NCI-H2171 (cell line): ENCODE data around the gene YWHAH.

ENCODE experiments used
- DNase-seq: peaks from one replicate; lab custom pipeline; 2025; lab: John Stamatoyannopoulos, UW

YWHAH gene

DNA sequence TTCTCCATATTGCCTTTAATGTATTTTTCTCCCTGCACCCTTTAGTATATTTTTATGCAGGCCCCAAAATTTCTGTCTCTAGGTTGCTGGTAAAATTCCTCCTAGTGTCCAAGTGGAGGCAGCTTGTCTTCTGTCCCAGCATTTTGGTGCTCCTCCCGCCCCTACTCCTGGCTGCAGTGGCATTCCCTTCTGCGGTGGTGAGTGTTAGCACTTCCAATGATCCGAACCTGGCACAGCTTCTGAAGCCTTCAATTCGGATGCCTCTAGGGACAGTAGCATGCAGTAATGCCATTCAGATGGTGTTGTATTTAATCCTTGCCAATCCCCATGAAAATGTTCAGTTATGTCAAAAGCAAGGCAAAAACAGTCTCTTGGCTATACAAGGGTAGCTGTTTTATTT, 5.9 kb downstream of the YWHAH start:
- DNase-seq = no peak

DNA sequence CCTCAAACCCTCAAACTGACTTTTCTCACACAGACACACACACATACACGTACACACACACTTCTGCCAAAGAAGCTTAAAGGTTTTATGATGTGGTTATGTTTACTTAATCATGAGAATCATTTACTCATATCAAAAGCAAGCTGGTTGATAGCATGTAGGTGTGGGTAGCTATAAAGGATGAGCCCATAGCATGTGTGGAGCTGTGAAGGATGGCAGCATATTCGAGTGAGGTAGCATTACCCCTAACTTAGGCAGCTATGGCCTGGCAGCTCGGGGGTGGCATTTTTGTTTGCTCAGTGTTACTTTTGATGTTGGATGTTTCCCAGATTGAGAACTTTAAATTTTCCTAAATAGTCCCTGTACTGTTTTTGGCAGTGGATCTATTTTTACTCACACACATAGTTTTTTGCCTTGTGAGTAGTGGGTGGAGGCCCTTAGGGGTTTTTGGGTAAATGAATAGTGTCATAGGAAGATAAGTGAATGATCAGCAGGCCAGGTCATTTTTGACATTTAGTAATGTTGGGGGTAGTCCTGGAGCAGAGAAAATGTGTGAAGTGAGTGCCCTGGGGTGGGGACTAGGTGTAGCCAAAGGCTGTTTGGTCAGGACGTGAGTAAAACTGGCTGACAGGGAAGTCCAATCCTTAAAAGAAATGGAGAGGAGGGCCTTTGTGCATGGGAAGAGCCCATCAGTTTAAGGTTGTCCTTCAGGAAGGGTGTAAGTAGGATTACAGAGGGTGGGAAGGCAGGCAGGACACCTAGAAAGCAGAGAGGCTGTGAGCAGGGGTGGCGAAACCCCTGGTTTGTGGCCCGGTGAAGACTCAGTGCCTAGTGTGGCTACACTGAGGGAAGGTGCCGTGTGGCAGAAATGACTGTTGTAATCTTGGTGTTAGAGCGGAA, 7.1 kb downstream of the YWHAH start:
- no peak for DNase-seq

DNA sequence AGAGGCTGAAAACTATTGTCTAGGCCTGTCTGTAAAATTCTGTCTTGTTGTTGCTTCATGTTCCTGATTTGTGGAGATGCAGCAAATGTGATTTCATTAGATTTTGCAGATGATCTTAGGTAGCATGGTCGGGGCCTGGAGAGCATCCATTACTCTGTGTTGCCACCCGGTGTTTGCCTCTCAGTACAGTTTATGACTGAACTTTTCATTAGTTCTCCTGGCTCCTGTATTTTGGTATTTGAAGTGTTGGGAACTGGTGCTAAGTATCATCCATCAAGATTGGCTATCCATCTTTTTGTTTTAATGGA, 7.7 kb downstream of the YWHAH start:
- no peak for DNase-seq

DNA sequence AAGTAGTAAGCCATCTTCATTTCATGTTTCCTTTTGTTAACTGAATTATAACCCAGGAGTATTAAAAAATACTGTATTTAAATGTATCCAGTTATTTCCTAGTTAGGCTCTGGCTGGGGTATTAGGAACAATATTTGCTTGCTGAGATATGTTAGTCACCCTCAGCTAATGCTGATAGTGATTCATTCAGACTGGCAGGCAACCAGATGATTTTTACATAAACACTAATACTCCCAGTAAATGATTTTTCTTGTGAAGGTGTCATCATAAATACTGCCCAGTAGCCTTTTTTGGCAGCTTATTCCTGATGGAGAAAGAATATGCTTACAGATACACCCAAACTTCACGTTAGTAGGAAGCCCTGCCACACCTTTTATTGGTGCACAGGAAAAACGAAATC, 8.1 kb downstream of the YWHAH start:
- DNase-seq = no peak

DNA sequence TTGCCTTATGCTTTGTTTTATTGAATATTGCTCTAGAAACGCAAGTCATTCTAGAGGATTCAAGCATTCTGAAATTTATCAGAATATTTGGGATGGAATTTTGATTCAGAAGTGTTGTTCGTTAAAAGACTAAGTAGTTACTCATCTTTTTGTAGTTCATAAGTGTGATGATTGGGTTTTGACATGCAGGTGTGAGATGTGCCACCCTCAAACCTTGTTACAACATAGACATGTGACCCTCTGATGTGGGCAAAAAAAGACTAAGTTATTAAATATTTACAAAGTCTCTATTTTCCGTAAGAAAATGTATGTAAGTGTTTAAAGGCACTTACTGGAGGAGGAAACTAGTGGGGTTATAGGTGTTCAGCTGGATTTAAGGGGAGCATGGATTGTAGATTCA, 8.9 kb downstream of the YWHAH start:
- DNase-seq = no peak

DNA sequence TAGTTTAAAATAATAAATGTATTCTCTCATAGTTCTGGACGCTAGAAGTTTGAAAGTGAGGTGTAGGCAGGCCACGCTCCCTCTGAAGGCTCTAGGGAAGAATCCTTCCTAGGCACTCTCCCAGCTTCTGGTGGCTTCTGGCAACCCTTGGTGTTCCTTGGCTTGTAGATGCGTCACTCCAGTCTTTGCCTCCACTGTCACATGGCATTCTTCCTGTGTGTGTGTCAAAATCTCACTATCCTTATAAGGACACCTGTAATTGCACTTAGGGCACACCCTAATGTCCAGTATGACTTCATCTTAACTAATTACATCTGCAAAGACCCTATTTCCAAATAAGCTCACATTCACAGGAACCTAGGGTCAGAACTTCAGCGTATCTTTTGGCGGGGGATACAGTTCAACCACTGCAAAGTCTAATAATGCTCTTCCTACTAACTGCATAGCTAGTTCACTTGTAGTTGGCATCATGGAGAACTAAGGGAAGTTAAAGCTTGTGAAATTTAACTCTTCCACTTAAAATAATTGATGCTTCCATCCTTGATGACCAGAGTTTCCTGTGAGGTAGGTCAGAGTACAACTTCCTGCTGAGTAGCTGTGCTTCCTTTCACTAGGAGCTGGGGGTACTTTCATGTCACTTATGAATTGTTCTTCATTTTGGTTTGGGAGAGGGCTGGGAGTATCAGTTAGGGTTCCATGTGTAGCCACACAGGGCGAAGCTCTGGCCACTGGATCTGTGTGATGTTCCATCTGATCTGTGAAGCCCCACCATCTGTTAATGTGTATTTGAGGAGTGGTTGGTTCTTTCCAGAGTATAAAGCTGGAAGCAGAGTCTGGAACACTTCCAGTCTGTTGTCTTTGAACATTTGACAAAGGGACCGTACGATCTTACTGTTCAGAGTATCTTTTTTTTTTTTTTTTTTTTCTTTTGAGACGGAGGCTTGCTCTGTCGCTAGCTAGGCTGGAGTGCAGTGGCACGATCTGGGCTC, 10.5 kb downstream of the YWHAH start:
- DNase-seq = no peak

DNA sequence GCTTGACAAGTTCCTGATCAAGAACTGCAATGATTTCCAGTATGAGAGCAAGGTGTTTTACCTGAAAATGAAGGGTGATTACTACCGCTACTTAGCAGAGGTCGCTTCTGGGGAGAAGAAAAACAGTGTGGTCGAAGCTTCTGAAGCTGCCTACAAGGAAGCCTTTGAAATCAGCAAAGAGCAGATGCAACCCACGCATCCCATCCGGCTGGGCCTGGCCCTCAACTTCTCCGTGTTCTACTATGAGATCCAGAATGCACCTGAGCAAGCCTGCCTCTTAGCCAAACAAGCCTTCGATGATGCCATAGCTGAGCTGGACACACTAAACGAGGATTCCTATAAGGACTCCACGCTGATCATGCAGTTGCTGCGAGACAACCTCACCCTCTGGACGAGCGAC, 12.0 kb downstream of the YWHAH start:
- DNase-seq = no peak

DNA sequence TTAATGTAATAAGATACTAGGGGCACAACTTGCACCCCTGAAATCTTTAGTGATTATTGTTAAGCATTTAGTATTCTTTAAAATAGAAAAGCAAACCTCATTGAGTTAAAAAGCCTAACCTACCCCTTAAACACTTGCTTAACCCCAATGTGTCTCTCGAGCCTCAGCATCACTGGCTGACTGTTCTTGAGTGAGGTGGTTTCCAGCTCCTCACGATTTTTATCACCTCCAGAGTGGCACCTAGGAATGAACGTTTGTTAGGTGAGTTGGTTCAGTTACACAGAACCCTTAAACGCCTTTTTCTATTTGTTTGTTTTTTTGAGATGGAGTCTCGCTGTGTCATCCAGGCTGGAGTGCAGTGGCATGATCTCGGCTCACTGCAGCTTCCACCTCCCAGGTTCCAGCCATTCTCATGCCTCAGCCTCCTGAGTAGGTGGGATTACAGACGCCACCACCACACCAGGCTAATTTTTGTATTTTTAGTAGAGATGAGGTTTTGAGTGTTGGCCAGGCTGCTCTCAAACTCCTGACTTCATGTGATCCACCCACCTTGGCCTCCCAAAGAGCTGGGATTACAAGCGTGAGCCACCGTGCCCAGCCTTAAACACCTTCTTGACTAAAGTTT, 13.7 kb downstream of the YWHAH start:
- DNase-seq = no peak

DNA sequence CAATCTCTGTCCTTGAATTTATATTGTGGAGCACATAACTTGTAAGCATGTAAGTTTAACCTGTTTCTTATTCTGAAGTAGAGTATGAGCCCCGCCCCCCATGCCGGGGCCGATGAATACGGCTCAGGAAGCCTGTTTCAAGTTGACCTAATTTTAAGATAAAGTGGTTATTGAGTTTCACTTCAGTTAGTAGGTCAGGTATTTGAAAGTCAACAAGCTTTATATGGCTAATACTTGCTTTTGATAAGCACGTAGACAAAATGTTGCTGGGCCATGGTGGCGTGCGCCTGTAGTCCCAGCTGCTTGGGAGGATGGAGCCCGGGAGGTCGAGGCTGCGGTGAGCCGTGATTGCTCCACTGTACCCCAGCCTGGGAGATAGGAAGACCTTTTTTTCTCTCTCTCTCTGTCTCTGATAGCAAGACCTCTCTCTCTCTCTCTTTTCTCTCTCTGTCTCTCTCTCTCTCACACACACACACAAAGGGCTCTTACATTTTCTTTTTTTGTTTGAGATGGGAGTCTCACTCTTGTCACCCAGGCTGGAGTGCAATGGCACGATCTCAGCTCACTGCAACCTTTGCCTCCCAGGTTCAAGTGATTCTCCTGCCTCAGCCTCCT, 14.4 kb downstream of the YWHAH start:
- DNase-seq = no peak

DNA sequence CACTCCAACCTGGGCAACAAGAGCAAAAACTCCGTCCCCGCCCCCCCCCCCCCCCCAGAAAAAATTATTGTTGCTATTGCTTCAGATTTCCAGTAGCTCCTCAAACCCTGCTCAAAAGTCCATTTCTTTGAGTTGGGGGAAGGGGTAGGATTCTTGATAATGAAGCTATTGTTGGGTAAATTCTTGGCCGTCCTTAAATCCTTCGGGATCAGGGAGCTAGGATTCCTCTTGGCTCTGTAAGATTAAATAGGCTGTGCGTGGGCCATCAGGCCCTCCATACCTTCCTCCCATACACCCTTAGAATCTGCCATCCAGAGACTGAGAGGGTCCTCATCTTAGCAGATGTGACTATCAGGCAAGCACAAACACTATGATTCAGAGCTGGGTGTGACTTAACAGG, 16.4 kb downstream of the YWHAH start:
- no peak for DNase-seq

DNA sequence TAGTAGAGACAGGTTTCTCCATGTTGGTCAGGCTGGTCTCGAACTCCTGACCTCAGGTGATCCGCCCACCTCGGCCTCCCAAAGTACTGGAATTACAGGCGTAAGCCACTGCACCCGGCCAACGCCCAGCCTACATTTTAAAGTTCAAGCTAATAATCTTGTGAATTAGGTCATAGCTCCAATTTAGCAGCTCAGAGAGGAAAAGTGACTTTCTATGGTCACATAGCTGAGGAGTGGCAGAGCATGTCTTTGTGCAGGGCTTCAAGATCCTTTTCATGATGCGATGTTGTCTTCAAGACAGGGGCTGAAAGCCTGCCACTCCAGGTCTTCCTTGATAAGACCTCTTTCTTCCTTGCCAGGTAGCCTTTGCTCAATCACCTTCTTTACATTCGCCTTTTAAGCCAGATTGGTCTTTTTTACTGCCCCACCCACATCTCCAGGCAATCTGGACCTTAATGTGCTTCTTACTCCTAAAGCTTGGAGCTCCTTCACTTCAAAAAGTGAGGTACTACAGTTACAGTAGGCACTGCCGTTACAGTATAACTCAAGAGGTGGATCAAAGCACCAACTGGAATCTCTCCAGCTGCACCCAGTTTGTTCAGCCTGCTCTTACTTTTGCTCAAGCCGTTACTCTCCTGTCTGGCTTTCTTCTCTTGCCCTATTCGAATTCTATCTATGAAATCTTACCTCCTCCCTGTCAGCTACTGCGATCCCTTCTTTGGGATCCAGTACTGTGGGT, 18.2 kb downstream of the YWHAH start:
- DNase-seq = no peak

DNA sequence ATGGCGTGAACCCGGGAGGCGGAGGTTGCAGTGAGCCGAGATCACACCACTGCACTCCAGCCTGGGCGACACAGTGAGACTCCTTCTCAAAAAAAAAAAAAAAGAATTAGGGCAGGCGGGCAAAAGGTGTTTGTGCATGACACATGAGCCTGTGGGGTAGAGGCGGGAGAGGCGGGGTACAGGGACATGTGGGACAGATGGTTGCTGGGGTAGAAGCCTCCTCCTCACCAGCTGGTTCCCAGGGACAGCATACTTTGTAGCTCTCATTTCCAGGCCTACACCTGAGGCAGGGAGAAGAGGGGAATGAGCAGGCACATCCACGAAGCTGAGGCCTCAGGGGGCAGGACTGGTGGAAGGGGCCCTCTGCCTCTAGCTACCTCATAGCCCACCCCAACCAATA, 23.7 kb downstream of the YWHAH start:
- DNase-seq = peak; percentile 95

DNA sequence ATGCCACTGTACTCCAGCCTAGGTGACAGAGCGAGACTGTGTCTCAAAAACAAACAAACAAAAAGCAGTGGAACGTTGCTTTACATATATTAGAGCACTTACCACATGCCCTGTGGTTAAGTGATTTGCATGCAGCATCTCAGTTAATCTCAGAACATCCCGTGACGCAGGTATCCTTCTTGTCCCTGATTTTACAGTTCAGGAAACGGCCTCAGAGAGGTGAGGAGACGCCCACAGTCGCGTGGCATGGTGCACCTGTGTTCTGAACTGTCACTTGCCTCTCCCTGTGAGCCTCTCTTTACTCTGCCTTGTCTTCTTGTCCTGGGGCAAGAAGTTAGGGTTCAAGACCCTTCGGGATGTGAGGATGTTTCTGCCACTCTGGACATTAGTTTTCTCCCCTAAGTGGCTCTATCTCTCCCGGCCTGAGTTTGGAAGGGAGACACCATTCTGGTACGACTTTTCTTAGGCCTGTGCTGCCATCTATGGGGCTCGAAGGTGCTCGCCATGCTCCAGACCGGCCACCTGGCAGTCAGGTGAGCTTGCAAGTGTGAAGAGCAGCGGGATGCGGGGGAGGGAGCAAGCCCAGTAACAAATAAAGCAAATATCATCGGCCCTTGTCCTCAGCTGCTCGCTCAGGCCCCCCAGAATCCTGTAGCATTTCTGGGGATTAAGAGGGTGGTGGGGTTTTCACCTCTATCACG, 25.6 kb downstream of the YWHAH start:
- peak; percentile 75 for DNase-seq

DNA sequence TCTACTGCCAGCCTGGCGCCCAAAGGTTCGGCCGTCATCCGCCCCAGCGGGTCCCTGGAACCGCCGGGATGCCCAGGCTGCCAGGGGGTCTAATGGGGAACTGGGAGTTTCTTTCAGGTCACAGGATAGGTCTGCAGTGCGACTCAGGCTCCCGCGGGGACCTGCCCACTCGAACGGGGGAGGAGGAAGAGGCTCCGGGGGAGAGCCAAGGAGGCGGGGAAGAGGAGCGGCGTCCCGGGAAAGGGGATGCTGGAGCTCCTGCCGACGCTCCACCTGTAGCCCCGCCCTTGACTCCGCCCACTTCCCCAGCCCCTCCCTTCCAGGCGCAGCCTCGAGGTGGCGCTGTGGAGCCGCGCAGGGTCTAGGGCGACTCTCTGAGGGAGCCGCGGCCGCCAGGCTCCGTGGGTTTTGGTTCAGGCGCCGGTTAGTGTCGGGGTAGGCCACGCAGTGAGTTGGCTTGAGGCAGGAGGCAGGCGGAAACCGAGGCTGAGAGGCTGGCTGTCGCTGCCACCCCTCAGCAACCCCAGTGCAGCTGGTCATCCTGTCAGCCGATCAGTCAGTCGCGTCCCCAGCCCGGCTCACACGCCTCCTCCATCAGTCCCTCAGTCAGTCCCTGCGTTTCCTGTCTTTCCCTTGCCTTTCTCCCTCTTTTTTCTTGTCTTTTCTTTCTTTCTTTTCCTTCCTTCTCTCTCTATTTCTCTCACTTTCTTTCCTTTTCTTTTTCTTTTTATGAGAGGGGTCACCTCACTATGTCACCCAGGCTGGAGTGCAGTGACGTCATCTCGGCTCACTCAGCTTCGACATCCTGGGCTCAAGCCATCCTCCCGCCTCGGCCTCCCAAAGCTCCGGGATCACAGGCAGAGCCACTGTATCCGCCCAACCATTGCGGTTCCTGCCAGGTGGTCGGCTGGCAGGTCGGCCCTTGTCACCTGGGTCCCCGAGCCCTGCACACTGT, 26.4 kb downstream of the YWHAH start:
- peak; percentile 77 for DNase-seq

DNA sequence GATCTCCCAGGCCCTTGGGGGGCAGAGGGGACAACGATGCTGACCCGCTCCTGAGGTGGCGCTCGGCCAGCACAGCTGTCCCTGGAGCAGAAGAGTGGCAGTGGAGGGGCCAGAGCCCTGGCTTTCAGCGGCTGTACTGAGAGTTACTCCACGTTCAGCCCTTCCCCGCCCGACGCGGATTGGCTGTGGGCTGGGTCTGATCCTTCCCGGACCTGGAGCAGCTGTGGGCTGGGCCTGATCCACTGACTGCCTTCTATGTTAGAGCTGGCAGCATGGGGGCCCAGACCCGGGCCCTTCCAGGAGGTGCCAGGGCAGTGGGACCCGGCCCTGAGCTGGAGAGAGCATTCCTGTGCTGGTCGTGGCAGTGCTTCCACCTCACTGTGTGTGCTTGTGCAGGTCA, 27.8 kb downstream of the YWHAH start:
- DNase-seq = no peak

DNA sequence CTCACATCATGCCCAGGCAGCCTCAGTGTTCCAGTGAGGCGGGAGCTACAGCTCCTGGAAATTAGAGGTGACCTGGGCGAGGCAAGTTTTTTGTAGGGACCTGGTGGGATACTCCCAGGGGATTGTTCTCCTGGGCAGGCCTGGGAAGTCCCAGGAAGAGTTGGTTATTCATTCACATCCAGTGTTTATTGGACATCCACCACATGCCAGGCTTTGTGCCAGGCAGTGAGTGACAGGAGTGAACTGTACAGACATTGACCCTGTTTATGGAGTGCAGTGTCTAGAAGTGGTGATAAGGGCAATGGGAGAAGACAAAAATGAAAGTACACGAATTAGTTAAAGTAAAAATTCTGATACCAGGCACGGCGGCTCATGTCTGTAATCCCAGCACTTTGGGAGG, 29.4 kb downstream of the YWHAH start:
- DNase-seq = no peak

DNA sequence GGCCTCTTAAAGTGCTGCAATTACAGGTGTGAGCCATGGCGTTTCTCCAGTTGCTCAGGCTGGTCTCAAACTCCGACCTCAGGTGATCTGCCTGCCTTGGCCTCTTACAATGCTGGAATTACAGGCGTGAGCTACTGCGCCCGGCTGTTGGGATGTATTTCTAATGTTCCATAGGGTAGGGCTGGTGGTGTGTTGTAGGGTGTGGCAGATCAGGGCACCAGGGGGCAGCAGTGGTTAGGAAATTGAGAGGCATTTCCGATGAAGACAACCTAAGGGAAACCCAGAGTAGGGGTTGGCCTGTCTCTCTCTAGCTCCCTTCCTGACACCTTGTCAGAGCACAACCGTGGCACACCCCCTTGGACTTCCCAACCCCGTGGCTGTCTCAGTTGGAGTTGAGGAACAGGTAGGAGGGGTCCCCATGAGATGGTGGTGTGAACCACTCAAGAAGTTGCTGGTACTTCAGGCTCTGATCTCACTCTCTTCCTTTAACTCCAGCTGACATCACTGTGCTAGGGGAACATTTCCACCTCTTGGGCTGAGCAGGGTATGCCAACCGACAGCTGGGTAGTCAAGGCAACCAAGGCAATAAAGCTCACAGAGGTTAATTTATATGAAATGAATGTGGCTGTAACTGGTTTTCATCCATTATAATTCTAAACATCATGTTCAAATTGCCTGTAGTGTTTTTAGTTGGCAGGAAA, 33.0 kb downstream of the YWHAH start:
- peak; percentile 60 for DNase-seq

DNA sequence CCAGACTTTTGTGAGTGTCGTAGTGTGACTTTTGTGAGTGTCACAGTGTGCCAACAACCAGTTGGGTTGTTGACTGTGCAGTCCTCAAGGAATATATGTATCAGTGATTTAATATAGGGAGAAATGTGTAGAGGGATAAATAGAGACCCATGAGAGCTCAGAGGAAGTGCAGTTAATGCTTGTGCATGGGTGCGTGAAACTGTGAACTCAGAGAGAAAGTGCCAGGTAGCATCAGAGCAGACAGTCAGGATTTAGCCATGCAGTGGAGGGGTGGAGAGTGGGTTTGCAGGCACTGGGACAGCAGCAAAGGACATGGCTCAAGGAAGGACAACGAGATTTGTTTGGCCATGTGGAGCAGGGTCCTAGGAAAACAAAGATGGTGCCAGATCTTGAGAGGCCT, 33.6 kb downstream of the YWHAH start:
- no peak for DNase-seq

DNA sequence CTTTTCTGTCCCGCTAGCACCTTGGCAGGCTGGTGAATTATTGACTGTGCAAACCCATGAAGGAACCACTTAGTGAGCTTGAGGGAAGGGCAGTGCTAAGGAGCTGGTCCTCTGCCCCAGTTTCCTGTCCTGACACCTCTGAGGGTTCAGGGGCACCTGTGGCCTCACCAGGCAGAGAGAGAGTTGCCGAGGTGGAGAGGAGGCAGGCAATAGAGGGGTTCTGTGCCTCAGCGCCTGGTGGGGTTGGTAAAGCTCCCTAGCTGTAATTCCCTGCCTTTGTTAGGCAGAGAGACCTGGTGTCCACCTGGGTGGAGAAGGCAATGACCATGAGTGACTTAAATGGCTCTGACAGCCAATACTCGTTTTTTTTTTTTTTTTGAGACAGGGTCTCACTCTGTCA, 36.3 kb downstream of the YWHAH start:
- no peak for DNase-seq
